ENCODE results near the gene NHEJ1.

DNA sequence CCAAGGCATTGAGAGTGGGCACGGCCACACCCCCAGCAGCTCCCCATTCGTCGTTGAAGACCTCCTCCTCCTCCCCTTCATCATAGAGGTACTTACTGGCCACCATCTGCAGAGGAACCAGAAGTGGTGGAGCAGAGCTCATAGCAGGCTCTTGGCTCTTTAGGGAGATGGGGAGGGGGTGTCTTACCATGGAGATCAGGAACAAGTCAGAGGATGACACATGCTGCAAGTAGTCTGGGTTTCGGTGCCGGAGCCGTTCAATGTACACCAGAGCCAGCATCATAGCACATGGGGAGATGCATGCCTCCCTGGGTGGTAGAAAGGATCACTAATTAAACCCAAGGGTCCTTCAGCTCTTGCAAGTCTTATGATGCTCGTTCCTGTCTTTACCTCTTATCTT lies 14.2 kb upstream of the NHEJ1 start:
- TF ChIP-seq, protein P1, sequence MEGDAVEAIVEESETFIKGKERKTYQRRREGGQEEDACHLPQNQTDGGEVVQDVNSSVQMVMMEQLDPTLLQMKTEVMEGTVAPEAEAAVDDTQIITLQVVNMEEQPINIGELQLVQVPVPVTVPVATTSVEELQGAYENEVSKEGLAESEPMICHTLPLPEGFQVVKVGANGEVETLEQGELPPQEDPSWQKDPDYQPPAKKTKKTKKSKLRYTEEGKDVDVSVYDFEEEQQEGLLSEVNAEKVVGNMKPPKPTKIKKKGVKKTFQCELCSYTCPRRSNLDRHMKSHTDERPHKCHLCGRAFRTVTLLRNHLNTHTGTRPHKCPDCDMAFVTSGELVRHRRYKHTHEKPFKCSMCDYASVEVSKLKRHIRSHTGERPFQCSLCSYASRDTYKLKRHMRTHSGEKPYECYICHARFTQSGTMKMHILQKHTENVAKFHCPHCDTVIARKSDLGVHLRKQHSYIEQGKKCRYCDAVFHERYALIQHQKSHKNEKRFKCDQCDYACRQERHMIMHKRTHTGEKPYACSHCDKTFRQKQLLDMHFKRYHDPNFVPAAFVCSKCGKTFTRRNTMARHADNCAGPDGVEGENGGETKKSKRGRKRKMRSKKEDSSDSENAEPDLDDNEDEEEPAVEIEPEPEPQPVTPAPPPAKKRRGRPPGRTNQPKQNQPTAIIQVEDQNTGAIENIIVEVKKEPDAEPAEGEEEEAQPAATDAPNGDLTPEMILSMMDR (IDR thresholded peaks at IDR 0.05; ENCODE audit: extremely low read depth in 1 of 2, insufficient read depth in 1 of 2, low read depth in 1 of 2, low read length in 2 of 2) = no peak
- no peak for TF ChIP-seq POLR2AphosphoS5 (IDR thresholded peaks at IDR 0.05; ENCODE audit: insufficient read depth, low read depth, low read length)
- TF ChIP-seq POLR2A (IDR thresholded peaks at IDR 0.05; ENCODE audit: low read depth, low read length) = no peak
- no peak for TF ChIP-seq EZH2 (IDR thresholded peaks at IDR 0.05; ENCODE audit: borderline replicate concordance, low read depth, low read length, severe bottlenecking)
- TF ChIP-seq, protein P2, sequence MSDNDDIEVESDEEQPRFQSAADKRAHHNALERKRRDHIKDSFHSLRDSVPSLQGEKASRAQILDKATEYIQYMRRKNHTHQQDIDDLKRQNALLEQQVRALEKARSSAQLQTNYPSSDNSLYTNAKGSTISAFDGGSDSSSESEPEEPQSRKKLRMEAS (IDR thresholded peaks at IDR 0.05; ENCODE audit: insufficient read depth, insufficient read length) = no peak
- TF ChIP-seq MYC (IDR thresholded peaks at IDR 0.05; ENCODE audit: low read depth, low read length) = no peak
